H1 (cell line): ENCODE results near the gene KEL. TPM values are rescaled to one million over a fixed set of nuclear protein-coding genes. Genes with fewer than 3 reads are reported as not detected.

ENCODE experiments used
- CTCF ChIA-PET: fragments of 300-600 bp; sonication (Branson Sonifier 250); formaldehyde crosslinking; loops from one replicate; lab custom pipeline; 2021; ENCODE audit not compliant: partially characterized antibody; lab: Charles Lee
- POLR2A ChIA-PET: fragments of 300-600 bp; sonication (Branson Sonifier 250); formaldehyde crosslinking; loops from one replicate; lab custom pipeline; 2021; ENCODE audit warnings: inconsistent platforms; ENCODE audit not compliant: partially characterized antibody; lab: Charles Lee
- DNase-seq, 2 experiments: peaks; one replicate each; pipeline versions ENCODE4 v3.0.0 to v3.0.0-alpha.2; 2010 to 2022; ENCODE audit warnings: low spot score in 2 of 2, low read depth in 1 of 2, mixed read lengths in 1 of 2
- FAIRE-seq: peaks from 2 replicates; lab custom pipeline; 2011; peaks lifted over from hg19 to GRCh38; lab: Jason Lieb, UNC
- H2AFZ ChIP-seq: 2 replicates; pipeline ENCODE4 v1.8.1; 2012; ENCODE audit warnings: low read length, inconsistent platforms
- H2AK5ac ChIP-seq: 2 replicates; pipeline ENCODE4 v1.6.1; 2013; ENCODE audit warnings: low read depth, low read length
- H2BK120ac ChIP-seq: replicated peaks from 2 replicates; pipeline ENCODE3; 2013; ENCODE audit warnings: low read depth, low read length, inconsistent platforms
- H2BK12ac ChIP-seq: 2 replicates; pipeline ENCODE4 v1.6.1; 2013; ENCODE audit warnings: low read depth, low read length
- H2BK15ac ChIP-seq: 2 replicates; pipeline ENCODE4 v1.6.1; 2013; ENCODE audit warnings: low read length
- H2BK20ac ChIP-seq: 2 replicates; pipeline ENCODE4 v1.6.1; 2013; ENCODE audit warnings: low read length
- H2BK5ac ChIP-seq: 2 replicates; pipeline ENCODE4 v1.6.1; 2013; ENCODE audit warnings: low read depth, low read length
- H3K14ac ChIP-seq: 2 replicates; pipeline ENCODE4 v1.6.1; 2013; ENCODE audit warnings: inconsistent platforms; ENCODE audit not compliant: insufficient read length
- H3K18ac ChIP-seq: 2 replicates; pipeline ENCODE4 v1.6.1; 2013; ENCODE audit warnings: low read length; ENCODE audit errors: extremely low read depth
- H3K23ac ChIP-seq: 2 replicates; pipeline ENCODE4 v1.6.1; 2013; ENCODE audit warnings: inconsistent platforms; ENCODE audit not compliant: insufficient read length
- H3K23me2 ChIP-seq: 2 replicates; pipeline ENCODE4 v1.6.1; 2013; ENCODE audit warnings: low read depth, low read length
- H3K27ac ChIP-seq: 2 replicates; pipeline ENCODE4 v1.6.1; 2011; ENCODE audit warnings: low read depth, low read length, inconsistent platforms
- H3K27me3 ChIP-seq, 4 experiments: replicated peaks in 1 of 4; 1 replicate in 1 of 4; 2 replicates in 3 of 4; pipeline versions ENCODE4 v1.6.1 to v1.8.1; 2011 to 2013; ENCODE audit warnings: low read length in 3 of 4, mild to moderate bottlenecking in 3 of 4, inconsistent platforms in 2 of 4, mixed read lengths in 2 of 4, moderate library complexity in 1 of 4; ENCODE audit not compliant: control insufficient read depth in 3 of 4, insufficient read depth in 3 of 4; ENCODE audit errors: extremely low read depth in 1 of 4
- H3K36me3 ChIP-seq, 4 experiments: 2 replicates each; pipeline versions ENCODE4 v1.6.1 to v1.8.1; 2011 to 2013; ENCODE audit warnings: mild to moderate bottlenecking in 4 of 4, low read length in 3 of 4, moderate library complexity in 2 of 4, control low read depth in 1 of 4, inconsistent platforms in 1 of 4; ENCODE audit not compliant: insufficient read depth in 4 of 4, control insufficient read depth in 2 of 4
- H3K4ac ChIP-seq: replicated peaks from 2 replicates; pipeline ENCODE3; 2013; ENCODE audit warnings: low read length, low read depth, mixed read lengths, inconsistent platforms; ENCODE audit not compliant: insufficient read length
- H3K4me1 ChIP-seq, 4 experiments: replicated peaks in 1 of 4; 1 replicate in 1 of 4; 2 replicates in 3 of 4; pipeline versions ENCODE4 v1.6.1 to v1.8.1; 2011 to 2013; ENCODE audit warnings: low read length in 3 of 4, inconsistent platforms in 2 of 4, mixed read lengths in 1 of 4; ENCODE audit not compliant: insufficient read depth in 4 of 4, control insufficient read depth in 3 of 4
- H3K4me2 ChIP-seq, 2 experiments: 2 replicates each; pipeline versions ENCODE4 v1.6.1 to v1.8.1; 2011 to 2013; ENCODE audit warnings: low read depth in 2 of 2, low read length in 2 of 2, control low read depth in 1 of 2, inconsistent platforms in 1 of 2, mild to moderate bottlenecking in 1 of 2; ENCODE audit not compliant: insufficient read depth in 1 of 2
- H3K4me3 ChIP-seq, 4 experiments: fragments of 200-600, 300-600 bp in 1 of 4; sonication (generic), shearing (Covaris generic), sonication (Bioruptor Twin) in 1 of 4; 2 replicates each; pipeline versions ENCODE4 v1.5.1 to v1.8.1; 2011 to 2016; ENCODE audit warnings: low read length in 4 of 4, low read depth in 3 of 4, control low read depth in 2 of 4, inconsistent platforms in 2 of 4, mild to moderate bottlenecking in 2 of 4, mixed read lengths in 1 of 4, moderate library complexity in 1 of 4; ENCODE audit not compliant: insufficient read depth in 2 of 4; ENCODE audit errors: extremely low read depth in 1 of 4
- H3K56ac ChIP-seq: replicated peaks from 2 replicates; pipeline ENCODE3; 2013; ENCODE audit warnings: low read depth, mild to moderate bottlenecking, mixed read lengths, low read length, inconsistent platforms; ENCODE audit not compliant: insufficient read length
- H3K79me1 ChIP-seq: 2 replicates; pipeline ENCODE4 v1.6.1; 2013; ENCODE audit warnings: low read depth, low read length, control low read depth
- H3K79me2 ChIP-seq, 2 experiments: 2 replicates each; pipeline versions ENCODE4 v1.6.1 to v1.8.1; 2012 to 2013; ENCODE audit warnings: low read length in 2 of 2, mild to moderate bottlenecking in 2 of 2, inconsistent platforms in 1 of 2; ENCODE audit not compliant: insufficient read depth in 2 of 2, control insufficient read depth in 1 of 2
- H3K9ac ChIP-seq, 4 experiments: replicated peaks in 1 of 4; 1 replicate in 1 of 4; 2 replicates in 3 of 4; pipeline versions ENCODE4 v1.6.1 to v1.8.1; 2011 to 2013; ENCODE audit warnings: low read depth in 3 of 4, low read length in 3 of 4, control low read depth in 2 of 4, mild to moderate bottlenecking in 2 of 4, moderate library complexity in 2 of 4, inconsistent platforms in 1 of 4; ENCODE audit errors: extremely low read depth in 1 of 4
- H3K9me3 ChIP-seq, 2 experiments: 2 replicates each; pipeline versions ENCODE4 v1.6.1 to v1.8.1; 2012 to 2013; ENCODE audit warnings: mild to moderate bottlenecking in 2 of 2, moderate library complexity in 2 of 2, control low read depth in 1 of 2, inconsistent platforms in 1 of 2, low read depth in 1 of 2, low read length in 1 of 2, mixed read lengths in 1 of 2; ENCODE audit not compliant: insufficient read depth in 2 of 2
- H4K20me1 ChIP-seq, 2 experiments: replicated peaks in 1 of 2; 2 replicates each; pipeline versions ENCODE3 to v1.8.1; 2011 to 2013; ENCODE audit warnings: inconsistent platforms in 2 of 2, low read length in 2 of 2, mild to moderate bottlenecking in 1 of 2; ENCODE audit not compliant: insufficient read depth in 2 of 2, control insufficient read depth in 1 of 2
- H4K5ac ChIP-seq: 2 replicates; pipeline ENCODE4 v1.6.1; 2013; ENCODE audit warnings: low read length, low read depth, mixed read lengths, inconsistent platforms; ENCODE audit not compliant: insufficient read length
- H4K8ac ChIP-seq: 2 replicates; pipeline ENCODE4 v1.8.0; 2013; ENCODE audit warnings: mild to moderate bottlenecking, moderate library complexity, low read length, inconsistent platforms; ENCODE audit not compliant: insufficient read depth; ENCODE audit errors: extremely low read depth
- H4K91ac ChIP-seq: replicated peaks from 2 replicates; pipeline ENCODE3; 2013; ENCODE audit warnings: low read length, mixed read lengths, inconsistent platforms; ENCODE audit not compliant: insufficient read length
- CBX8 ChIP-seq: fragments of 300-800, 300-1000 bp; sonication (generic); IDR thresholded peaks from 2 replicates; pipeline ENCODE4 v1.7.1; 2016; ENCODE audit warnings: low read depth, low read length, borderline replicate concordance
- KDM5A ChIP-seq: fragments of 200-600 bp; IDR thresholded peaks from 2 replicates; pipeline ENCODE4 v1.7.1; 2012; ENCODE audit warnings: mild to moderate bottlenecking, low read length, inconsistent platforms, mixed read lengths
- SIRT6 ChIP-seq: IDR thresholded peaks from one replicate; pipeline ENCODE4 v1.7.1; 2012; ENCODE audit warnings: low read length, inconsistent platforms
- SP1 ChIP-seq: IDR thresholded peaks from 2 replicates; pipeline ENCODE4 v1.6.1; 2011; ENCODE audit warnings: low read depth, low read length
- SP2 ChIP-seq: IDR thresholded peaks from 2 replicates; pipeline ENCODE4 v1.6.1; 2012; ENCODE audit warnings: mild to moderate bottlenecking, low read length, inconsistent platforms
- WGBS, 2 experiments: shearing (Covaris generic) in 1 of 2; methylation state at CpG; one replicate each; pipeline versions ENCODE4 v1.1.6 to v1.1.7; 2013 to 2015; ENCODE audit warnings: low lambda C conversion rate in 2 of 2, mixed read lengths in 2 of 2, inconsistent platforms in 1 of 2, low coverage in 1 of 2, missing lambda C conversion rate in 1 of 2; ENCODE audit not compliant: insufficient replicate concordance in 2 of 2, insufficient coverage in 1 of 2, insufficient read length in 1 of 2; ENCODE audit errors: extremely low coverage in 1 of 2, missing lambda C conversion rate in 1 of 2; 5-methylcytosine and 5-hydroxymethylcytosine counted together
- polyA plus RNA-seq, 7 experiments: library from polyadenylated mRNA; depleted of rRNA in 3 of 7; stranded (reverse) in 5 of 7; unstranded in 2 of 7; fragments of >200 nt in 5 of 7; fragments of 200-250 nt in 2 of 7; gene quantifications; 1 replicate in 5 of 7; 2 replicates in 1 of 7; 4 replicates in 1 of 7; pipeline versions ENCODE4 v1.2.1 to v1.2.3, GENCODE V29; 2011 to 2013; ENCODE audit warnings: missing spikeins in 2 of 7, mixed read lengths in 2 of 7
- total RNA-seq: library from RNA; stranded (reverse); fragmentation: NEBNext Ultra II Directional; extraction: Animal tissue kit (Norgen Biotek cat#: 25700); gene quantifications from 2 replicates; pipeline ENCODE4 v1.2.1, GENCODE V29; 2021

Gene KEL
- total and polyA plus RNA-seq, 2 of the 8 experiments (the other 6 are each of a cell fraction or from before 2014, with no cell fraction given) = 1.8 to 1.9 TPM

- Histone ChIP-seq H3K9me3 (no peaks in the 10 kb centered on the region), H3K27me3 (no peaks in the 10 kb centered on the region; a peak in 1 of 7 replicates), H2AFZ (no peak overlapping the region), H3K4ac (no peak overlapping the region), H3K79me1 (no peaks in the 10 kb centered on the region), H2BK15ac (no peak overlapping the region), H3K36me3 (no peaks in the 10 kb centered on the region), H2BK12ac (no peak overlapping the region), H3K27ac (no peak overlapping the region), H3K9ac (no peak overlapping the region), H2BK20ac (no peak overlapping the region), H3K18ac (no peak overlapping the region), H3K79me2 (no peaks in the 10 kb centered on the region), H2BK5ac (no peak overlapping the region), H3K14ac (no peak overlapping the region), H2BK120ac (no peak overlapping the region), H4K5ac (no peak overlapping the region), H3K4me3 (no peak overlapping the region), H4K8ac (no peak overlapping the region), H3K56ac (no peak overlapping the region), H3K23me2 (no peaks in the 10 kb centered on the region; the same call in 1 of the 2 replicates), H2AK5ac (no peak overlapping the region), H3K4me2 (no peak overlapping the region), H4K20me1 (peaks cover 0 to 2% of the 10 kb centered on the region in 2 experiments), H3K4me1 (peaks cover 0 to 3% (median 0%) of the 10 kb centered on the region in 4 experiments; a peak in 1 of 7 replicates), H3K23ac (no peak overlapping the region), H4K91ac (no peak overlapping the region)
- TF ChIP-seq CBX8 = no peak
- no peak for TF ChIP-seq KDM5A
- TF ChIP-seq SP2 = no peak
- no peak for TF ChIP-seq SIRT6
- no peak for TF ChIP-seq SP1
- DNase-seq (no peak), FAIRE-seq (no peak)
- ChIA-PET CTCF (interaction anchor here (1.3 to 8.2 kb wide), 6 partner anchors 14 to 107 kb away, joined by 3 to 69 read pairs (median 24); no protein-coding TSS in a partner anchor), POLR2A (no interaction called here)
- 82% methylated on average over 3 of the region's 3 CpGs; no CpG with 5 or more reads in 1 of the 2 experiments for WGBS, 2 experiments
Measured at GRCh38 chr7:142896151-142896550, 66.0 kb downstream of the KEL start.
